T-helper 9 cell (primary cell): ENCODE results near the gene RELN.

Source experiments
- DNase-seq: peaks from one replicate; pipeline ENCODE4 v3.0.0-alpha.2; 2020

RELN gene

GRCh38 chr7:103777440-103777839, 212.0 kb downstream of the RELN start:
- no peak for DNase-seq

DNA sequence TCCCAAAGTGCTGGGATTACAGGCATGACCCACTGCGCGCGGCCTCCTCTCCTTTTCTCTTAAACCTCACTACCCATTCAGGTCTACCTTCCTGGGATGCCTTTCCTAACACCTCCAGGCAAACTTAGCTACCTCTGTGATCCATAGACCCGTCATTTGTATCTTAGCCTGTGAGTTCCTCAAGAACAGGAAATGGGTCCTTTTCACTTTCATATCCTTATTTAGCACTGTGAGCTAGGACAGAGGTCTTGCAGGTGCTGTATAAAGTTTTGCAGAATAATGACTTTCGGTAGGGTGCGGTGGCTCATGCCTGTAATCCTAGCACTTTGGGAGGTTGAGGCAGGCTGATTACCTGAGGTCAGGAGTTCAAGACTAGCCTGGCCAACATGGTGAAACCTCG, 215.7 kb downstream of the RELN start:
- DNase-seq, result no peak

DNA sequence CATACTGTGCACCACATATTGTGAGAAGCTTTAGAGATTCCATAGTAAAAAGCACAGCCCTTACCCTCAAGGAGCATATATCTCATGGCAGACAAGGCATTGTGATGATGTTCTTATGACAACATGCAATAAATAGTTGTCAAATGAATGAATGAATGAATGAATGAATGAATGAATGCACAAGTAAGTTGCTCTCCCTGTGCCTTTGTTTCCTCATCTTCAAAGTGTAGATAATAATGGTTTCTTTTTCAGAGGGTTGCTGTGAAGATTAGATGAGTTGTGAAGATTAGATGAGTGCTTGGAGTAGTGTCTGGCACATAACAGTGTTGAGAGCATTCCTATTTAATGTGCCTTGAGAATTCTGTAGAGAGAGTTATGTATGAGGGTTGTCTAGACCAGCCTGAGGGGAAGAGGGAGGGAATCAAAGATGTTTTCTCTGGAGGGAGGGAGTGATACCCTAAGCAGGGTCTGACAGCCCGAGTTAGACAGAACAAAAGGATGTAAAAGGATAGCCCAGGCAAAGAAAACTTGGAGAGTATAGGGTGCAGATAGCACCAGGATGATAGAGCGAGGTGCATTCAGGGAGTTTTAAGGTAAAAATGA, 217.2 kb downstream of the RELN start:
- no peak for DNase-seq

DNA sequence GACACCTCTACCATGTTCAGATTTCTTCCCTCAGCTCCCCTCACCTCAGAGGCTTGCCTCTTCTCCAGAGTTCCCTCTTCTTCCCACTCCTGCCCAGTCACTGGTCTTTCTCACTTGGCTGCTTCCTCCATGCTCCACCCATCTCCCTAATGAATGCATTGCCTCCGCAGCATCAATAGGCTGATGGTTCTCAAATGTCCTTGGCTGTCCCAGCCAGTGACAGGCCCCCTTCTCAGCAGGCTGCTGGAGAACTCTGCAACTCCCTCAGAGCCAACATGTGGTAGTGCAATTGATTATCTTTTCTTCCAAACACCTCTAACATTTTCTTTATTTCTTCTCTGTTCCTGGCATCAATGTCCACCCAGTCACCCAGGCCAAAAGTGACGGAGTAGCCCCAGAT, 218.2 kb downstream of the RELN start:
- DNase-seq, result no peak

GRCh38 chr7:103766660-103767059, 222.8 kb downstream of the RELN start:
- DNase-seq, result no peak

- DNase-seq, result no peak
Observed at GRCh38 chr7:103765901-103766300, 223.6 kb downstream of the RELN start.

GRCh38 chr7:103764901-103765300, 224.6 kb downstream of the RELN start:
- no peak for DNase-seq

- no peak for DNase-seq
Observed at GRCh38 chr7:103762877-103763276, 226.6 kb downstream of the RELN start.

DNA sequence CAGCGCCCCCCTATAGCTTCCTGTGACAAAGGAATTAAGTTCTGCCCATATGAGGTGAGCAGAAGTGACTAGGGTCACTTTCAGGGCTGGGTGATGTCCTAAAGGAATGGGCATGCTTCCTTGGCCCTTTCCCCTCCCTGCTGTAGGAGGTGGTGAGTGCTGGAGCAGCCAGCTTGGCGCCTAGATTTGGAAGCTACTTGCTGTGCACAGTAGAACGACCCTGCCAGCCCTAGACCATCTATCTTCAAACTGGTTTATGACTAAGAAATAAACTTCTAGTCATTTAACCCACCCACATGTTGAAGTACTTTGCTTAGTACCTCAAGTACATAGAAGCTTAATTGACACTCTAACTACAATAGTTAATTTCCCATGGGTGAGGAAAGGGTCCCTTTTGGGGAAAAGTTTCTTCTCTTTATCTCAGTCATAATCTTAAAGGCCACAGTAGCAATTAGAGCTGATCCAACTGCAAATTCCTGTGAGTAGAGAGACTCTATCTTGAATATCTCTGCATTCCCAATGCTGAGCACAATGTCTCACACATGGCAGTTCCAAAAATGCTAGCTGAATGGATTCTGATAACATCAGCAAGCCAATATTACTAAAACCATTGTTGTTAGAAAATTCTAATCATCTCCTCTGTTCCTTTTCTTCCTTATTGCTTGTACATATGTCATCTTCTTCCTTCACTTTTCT, 227.2 kb downstream of the RELN start:
- DNase-seq, result no peak

DNA sequence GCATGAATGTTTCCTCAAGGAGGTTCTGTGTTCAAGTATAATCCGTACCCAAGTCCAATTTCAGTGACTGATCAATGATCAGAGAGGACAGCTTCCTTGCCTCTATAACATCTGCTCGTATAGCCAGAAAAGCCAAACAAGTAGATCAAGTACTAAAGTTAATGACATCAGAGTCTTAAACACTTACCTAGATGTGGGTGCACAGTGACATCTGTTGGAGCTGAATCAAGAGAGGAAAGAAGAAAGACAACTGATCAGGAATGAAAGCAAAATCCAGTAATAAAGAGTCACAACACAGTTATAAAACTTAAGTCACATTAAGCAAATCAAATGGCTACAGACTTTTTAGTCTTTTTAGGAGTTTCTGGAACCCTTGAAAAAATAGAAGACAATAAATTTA, 236.5 kb downstream of the RELN start:
- DNase-seq, result no peak

GRCh38 chr7:103751311-103751880, 238.1 kb downstream of the RELN start:
- DNase-seq, result no peak

DNA sequence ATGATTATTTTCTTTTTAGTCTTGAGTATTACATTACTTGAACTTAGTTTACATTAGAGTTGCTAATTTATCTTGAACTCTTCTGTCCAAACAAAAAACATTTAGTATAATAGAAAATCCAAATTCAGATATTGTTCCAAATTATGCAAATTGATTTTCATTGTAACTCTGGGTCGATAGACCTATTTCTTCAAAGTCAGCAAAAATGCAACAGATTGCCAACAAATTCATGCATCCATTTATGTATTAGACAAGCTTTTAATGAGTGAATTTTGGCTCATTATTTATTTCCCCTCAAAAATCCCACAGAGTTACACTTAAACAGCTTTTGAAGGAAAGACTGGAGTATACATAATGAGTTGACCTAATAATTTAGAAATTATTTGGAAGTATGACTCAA, 240.8 kb downstream of the RELN start:
- no peak for DNase-seq

GRCh38 chr7:103735377-103735776, 254.1 kb downstream of the RELN start:
- no peak for DNase-seq

- DNase-seq, result no peak
Observed at GRCh38 chr7:103731169-103731568, 258.3 kb downstream of the RELN start.

DNA sequence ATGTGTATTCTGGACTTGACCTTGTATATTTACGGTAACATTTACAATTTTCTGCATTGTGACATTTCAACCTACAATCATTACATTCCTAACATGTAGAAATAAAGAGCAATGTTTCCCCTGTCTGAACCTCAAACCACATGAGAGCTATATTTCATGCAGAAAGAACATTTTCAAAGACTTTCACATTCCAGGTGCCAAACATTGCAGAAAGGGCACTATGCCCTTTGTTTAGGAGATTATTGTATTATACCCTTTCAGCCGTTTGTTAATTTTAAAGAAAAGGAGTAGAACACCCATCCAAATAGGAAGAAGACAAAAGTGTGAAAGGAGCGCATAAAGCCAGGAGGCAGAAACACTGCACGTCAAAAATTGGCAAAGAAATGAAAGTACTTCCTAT, 260.4 kb downstream of the RELN start:
- DNase-seq, result no peak

- DNase-seq, result no peak
Observed at GRCh38 chr7:103727982-103728610, 261.4 kb downstream of the RELN start.

- DNase-seq, result no peak
Observed at GRCh38 chr7:103719070-103719469, 270.4 kb downstream of the RELN start.

DNA sequence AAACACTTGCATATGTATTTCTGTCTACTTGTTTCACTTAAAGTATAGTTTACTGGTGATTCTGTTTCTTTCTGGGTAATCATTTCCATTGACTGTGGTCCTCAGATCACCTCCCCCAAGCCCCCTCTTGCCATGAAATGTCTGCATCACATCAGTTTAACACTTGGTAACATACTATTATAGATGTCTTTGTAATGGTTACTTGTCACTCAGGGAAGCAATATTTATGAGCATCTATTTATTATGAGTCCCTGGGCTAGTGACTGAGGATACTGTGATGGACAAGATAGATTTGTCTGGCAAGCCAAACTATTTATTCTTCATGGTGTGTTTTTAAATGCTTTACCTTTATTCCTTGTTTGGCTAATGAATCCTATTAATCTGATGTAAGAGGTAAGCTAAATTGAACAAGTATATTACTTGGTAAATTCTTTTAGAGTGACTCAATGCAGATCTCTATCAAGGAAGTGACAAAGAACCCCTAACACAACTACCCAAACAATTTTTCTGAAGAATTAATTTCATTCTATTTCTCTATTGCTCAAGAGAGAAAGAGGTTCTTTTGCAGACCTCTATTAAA, 270.9 kb downstream of the RELN start:
- DNase-seq, result no peak

GRCh38 chr7:103717574-103717973, 271.9 kb downstream of the RELN start:
- no peak for DNase-seq

GRCh38 chr7:103715376-103716120, 273.9 kb downstream of the RELN start:
- no peak for DNase-seq

DNA sequence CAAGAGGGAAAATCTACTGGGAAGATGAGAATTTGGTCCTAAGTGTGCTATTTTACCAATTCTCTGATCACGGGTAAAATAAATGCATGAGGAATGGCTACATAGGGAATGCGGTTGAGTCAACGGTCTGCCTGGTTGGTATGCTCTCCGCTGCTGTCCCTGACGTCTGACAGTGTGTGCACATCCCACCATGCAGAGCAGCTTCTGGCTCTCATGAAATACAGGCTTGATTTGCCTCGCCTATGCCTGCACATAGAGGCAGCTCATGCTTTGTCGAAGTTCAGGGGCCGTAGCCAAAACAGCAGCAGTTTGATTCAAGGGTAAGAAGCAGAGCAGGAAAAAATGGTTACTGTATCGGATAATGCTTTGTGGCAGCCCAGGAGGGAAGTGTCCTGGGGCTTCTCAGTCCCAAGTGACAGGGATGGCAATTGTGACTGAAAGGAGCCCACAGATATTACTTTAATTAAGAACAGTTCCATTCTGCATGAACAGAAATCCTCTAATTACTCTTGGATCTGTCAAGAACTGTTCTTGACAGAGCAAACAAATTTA, 275.0 kb downstream of the RELN start:
- no peak for DNase-seq

GRCh38 chr7:103712991-103713778, 276.3 kb downstream of the RELN start:
- DNase-seq, result no peak
